Hepatocyte (in vitro differentiated cells): ENCODE data around the gene TBC1D7. TPM values are rescaled to one million over a fixed set of nuclear protein-coding genes. Genes with fewer than 3 reads are reported as not detected.

Experiments used
- DNase-seq: peaks from one replicate; pipeline ENCODE4 v3.0.0-alpha.2; 2016; ENCODE audit warnings: low spot score
- H2AFZ ChIP-seq: fragments of 200-600 bp; sonication (generic); 2 replicates; pipeline ENCODE4 v1.6.0; 2016; ENCODE audit warnings: antibody characterized with exemption, mild to moderate bottlenecking
- H3K27ac ChIP-seq: fragments of 200-600 bp; sonication (generic); 2 replicates; pipeline ENCODE4 v1.5.1; 2016; ENCODE audit warnings: mild to moderate bottlenecking
- H3K27me3 ChIP-seq: fragments of 200-600 bp; sonication (generic); 2 replicates; pipeline ENCODE4 v1.6.1; 2016
- H3K36me3 ChIP-seq: fragments of 200-600 bp; sonication (generic); replicated peaks from 2 replicates; pipeline ENCODE4 v1.5.1; 2016; ENCODE audit warnings: low read depth; ENCODE audit not compliant: insufficient read depth
- H3K4me1 ChIP-seq: fragments of 200-600 bp; sonication (generic); 2 replicates; pipeline ENCODE4 v1.5.1; 2016; ENCODE audit warnings: mild to moderate bottlenecking, moderate library complexity; ENCODE audit not compliant: insufficient read depth
- H3K4me2 ChIP-seq: fragments of 200-600 bp; sonication (generic); 2 replicates; pipeline ENCODE4 v1.6.0; 2016
- H3K4me3 ChIP-seq: fragments of 200-600 bp; sonication (generic); 2 replicates; pipeline ENCODE4 v1.5.1; 2016; ENCODE audit warnings: mild to moderate bottlenecking
- H3K79me2 ChIP-seq: fragments of 200-600 bp; sonication (generic); 2 replicates; pipeline ENCODE4 v1.6.0; 2017; ENCODE audit warnings: mild to moderate bottlenecking
- H3K9me2 ChIP-seq: fragments of 200-600 bp; sonication (generic); replicated peaks from 2 replicates; pipeline ENCODE4 v1.6.0; 2017; ENCODE audit warnings: mild to moderate bottlenecking; ENCODE audit not compliant: insufficient read depth
- H3K9me3 ChIP-seq: fragments of 200-600 bp; sonication (generic); 2 replicates; pipeline ENCODE4 v1.5.1; 2016; ENCODE audit warnings: low read depth, mild to moderate bottlenecking
- H4K20me1 ChIP-seq: fragments of 200-600 bp; sonication (generic); 2 replicates; pipeline ENCODE4 v1.6.0; 2016; ENCODE audit warnings: mild to moderate bottlenecking; ENCODE audit not compliant: insufficient read depth, poor library complexity, severe bottlenecking
- CTCF ChIP-seq: fragments of 200-600 bp; sonication (generic); IDR thresholded peaks from 2 replicates; pipeline ENCODE4 v1.5.1; 2016; ENCODE audit warnings: antibody characterized with exemption, mild to moderate bottlenecking; ENCODE audit not compliant: poor library complexity
- EZH2 ChIP-seq: fragments of 200-600 bp; sonication (generic); IDR thresholded peaks from 2 replicates; pipeline ENCODE4 v1.6.1; 2016; ENCODE audit warnings: antibody characterized with exemption, mild to moderate bottlenecking, borderline replicate concordance
- EZH2phosphoT487 ChIP-seq: fragments of 200-600 bp; sonication (generic); IDR thresholded peaks from one replicate; pipeline ENCODE4 v1.6.1; 2018; ENCODE audit warnings: antibody characterized with exemption, mild to moderate bottlenecking, low read depth, moderate library complexity; ENCODE audit not compliant: unreplicated experiment, severe bottlenecking
- WGBS: methylation state at CpG from one replicate; pipeline ENCODE4 v1.1.6; 2016; ENCODE audit warnings: low lambda C conversion rate; ENCODE audit errors: missing lambda C conversion rate; 5-methylcytosine and 5-hydroxymethylcytosine counted together
- polyA plus RNA-seq: library from polyadenylated mRNA; unstranded; fragments of >200 nt; fragmentation: Nextera tagmentation; extraction: Ambion mirVana; gene quantifications from 2 replicates; pipeline ENCODE4 v1.2.1, GENCODE V29; 2016
- total RNA-seq: library from RNA; depleted of rRNA; stranded (reverse); fragments of >200 nt; gene quantifications from 2 replicates; pipeline ENCODE4 v1.2.3, GENCODE V29; 2014

TBC1D7 gene
- total and polyA plus RNA-seq, 2 experiments from 2014 or later: 15.5 to 28.3 TPM

- H3K4me1 ChIP-seq: no peaks in the 10 kb centered on the region
- H3K9me2 ChIP-seq: no peaks in the 10 kb centered on the region
These were observed 48.1 kb downstream of the TBC1D7 start for GRCh38 chr6:13280254-13280653.

GRCh38 chr6:13278991-13279390, 49.3 kb downstream of the TBC1D7 start:
- H3K4me2 ChIP-seq: no peak overlapping the region
- no peak for TF ChIP-seq EZH2
- no peak for TF ChIP-seq CTCF
- TF ChIP-seq EZH2phosphoT487: no peak
- H3K4me1 ChIP-seq: no peaks in the 10 kb centered on the region
- no peaks in the 10 kb centered on the region for H3K9me3 ChIP-seq
- H3K4me3 ChIP-seq: no peak overlapping the region
- no peaks in the 10 kb centered on the region for H3K9me2 ChIP-seq
- 44% methylated on average over 4 of the region's 4 CpGs for WGBS
- no peaks in the 10 kb centered on the region for H3K79me2 ChIP-seq
- no peak overlapping the region for H3K27ac ChIP-seq
- no peak overlapping the region for H2AFZ ChIP-seq
- no peaks in the 10 kb centered on the region for H4K20me1 ChIP-seq
- no peaks in the 10 kb centered on the region for H3K27me3 ChIP-seq
- no peak for DNase-seq
- no peaks in the 10 kb centered on the region for H3K36me3 ChIP-seq

More at GRCh38 chr6:13280254-13280653, 48.1 kb downstream of the TBC1D7 start:
- H3K4me3 ChIP-seq: no peak overlapping the region
- H3K27me3 ChIP-seq: no peaks in the 10 kb centered on the region
- H3K4me2 ChIP-seq: no peak overlapping the region
- no peak overlapping the region for H3K27ac ChIP-seq
- H3K36me3 ChIP-seq: no peaks in the 10 kb centered on the region
- H3K9me3 ChIP-seq: no peaks in the 10 kb centered on the region
- no peaks in the 10 kb centered on the region for H4K20me1 ChIP-seq
- 69% methylated on average over 4 of the region's 4 CpGs for WGBS
- no peaks in the 10 kb centered on the region for H3K79me2 ChIP-seq
- no peak overlapping the region for H2AFZ ChIP-seq
- DNase-seq: no peak
- TF ChIP-seq CTCF (no peak), EZH2phosphoT487 (no peak), EZH2 (no peak)

GRCh38 chr6:13278164-13278563, 50.2 kb downstream of the TBC1D7 start:
- Histone ChIP-seq H3K9me2 (no peaks in the 10 kb centered on the region), H3K36me3 (no peaks in the 10 kb centered on the region), H3K4me3 (no peak overlapping the region), H3K27ac (no peak overlapping the region), H3K4me1 (no peaks in the 10 kb centered on the region), H2AFZ (no peak overlapping the region), H3K9me3 (no peaks in the 10 kb centered on the region), H3K4me2 (no peak overlapping the region), H3K27me3 (no peaks in the 10 kb centered on the region), H4K20me1 (no peaks in the 10 kb centered on the region), H3K79me2 (no peaks in the 10 kb centered on the region)
- no peak for TF ChIP-seq EZH2phosphoT487
- peak; percentile 15 for TF ChIP-seq CTCF
- TF ChIP-seq EZH2: no peak
- WGBS: 82% methylated on average over 3 of the region's 3 CpGs
- DNase-seq: no peak

GRCh38 chr6:13277231-13277630, 51.1 kb downstream of the TBC1D7 start:
- no peaks in the 10 kb centered on the region for H3K27me3 ChIP-seq
- no peak for DNase-seq
- no peak overlapping the region for H3K27ac ChIP-seq
- TF ChIP-seq EZH2phosphoT487 (no peak), CTCF (no peak), EZH2 (no peak)
- no peaks in the 10 kb centered on the region for H3K9me3 ChIP-seq
- no peak overlapping the region for H3K4me3 ChIP-seq
- H3K4me1 ChIP-seq: no peaks in the 10 kb centered on the region
- H3K79me2 ChIP-seq: no peaks in the 10 kb centered on the region
- no peaks in the 10 kb centered on the region for H3K9me2 ChIP-seq
- no peak overlapping the region for H2AFZ ChIP-seq
- H3K4me2 ChIP-seq: no peak overlapping the region
- no peaks in the 10 kb centered on the region for H4K20me1 ChIP-seq
- no peaks in the 10 kb centered on the region for H3K36me3 ChIP-seq
- WGBS: 92% methylated on average over 2 of the region's 2 CpGs
